ENCODE data around the gene ERP29. TPM values are rescaled to one million over a fixed set of nuclear protein-coding genes. Genes with fewer than 3 reads are reported as not detected.
"Not testable (repeated sequence)": the region's sequence is repeated elsewhere in the genome, so short reads cannot be mapped to it uniquely, and the experiment has no call there.

Gene ERP29
- total RNA-seq, 2 donors from 2014 or later = 113 to 117 TPM

GRCh38 chr12:111998015-111998414 is 15.2 kb upstream of the ERP29 start:
- ATAC-seq = no peak
- intact Hi-C loops (cut with DNase I, micrococcal nuclease) = no loop called here
- DNase-seq = no peak

- intact Hi-C loops (cut with DNase I, micrococcal nuclease); ATAC-seq; DNase-seq: not testable (repeated sequence)
Measured at GRCh38 chr12:111999129-111999528, 14.1 kb upstream of the ERP29 start.

- no peak for DNase-seq
- no peak for ATAC-seq
- intact Hi-C loops (cut with DNase I, micrococcal nuclease) = no loop called here
Measured at GRCh38 chr12:112000820-112001219, 12.4 kb upstream of the ERP29 start.

GRCh38 chr12:112001576-112001975 is 11.7 kb upstream of the ERP29 start:
- ATAC-seq = no peak
- intact Hi-C loops (cut with DNase I, micrococcal nuclease) = no loop called here

GRCh38 chr12:112004041-112004440 is 9.2 kb upstream of the ERP29 start:
- ATAC-seq (no peak), DNase-seq (no peak)
- intact Hi-C loops (cut with DNase I, micrococcal nuclease) = no loop called here

More at GRCh38 chr12:112001576-112001975, 11.7 kb upstream of the ERP29 start:
- DNase-seq = no peak

- ATAC-seq (peak; percentile 96), DNase-seq (peak; percentile 53 to 63)
- intact Hi-C loops (cut with DNase I, micrococcal nuclease) = no loop called here
Measured at GRCh38 chr12:112005419-112006395, 7.5 kb upstream of the ERP29 start.

- ATAC-seq (no peak), DNase-seq (no peak)
- intact Hi-C loops (cut with DNase I, micrococcal nuclease) = no loop called here
Measured at GRCh38 chr12:112007945-112008344, 5.3 kb upstream of the ERP29 start.

- intact Hi-C loops (cut with DNase I, micrococcal nuclease) = no loop called here
- ATAC-seq (no peak), DNase-seq (no peak)
Measured at GRCh38 chr12:112008918-112009317, 4.3 kb upstream of the ERP29 start.

- intact Hi-C loops (cut with DNase I, micrococcal nuclease); ATAC-seq; DNase-seq: not testable (repeated sequence)
Measured at GRCh38 chr12:112009596-112009995, 3.6 kb upstream of the ERP29 start.

- intact Hi-C loops (cut with DNase I, micrococcal nuclease) = no loop called here
- ATAC-seq (no peak), DNase-seq (no peak)
Measured at GRCh38 chr12:112010415-112011344, 2.5 kb upstream of the ERP29 start.

- DNase-seq (no peak), ATAC-seq (no peak)
- intact Hi-C loops (cut with DNase I, micrococcal nuclease) = no loop called here
Measured at GRCh38 chr12:112011685-112012084, 1.5 kb upstream of the ERP29 start.

- DNase-seq (peak; percentile 75 to 81), ATAC-seq (peak; percentile 62)
- intact Hi-C loops (cut with DNase I, micrococcal nuclease) = no loop called here
Measured at GRCh38 chr12:112013601-112014402, 576 bp downstream of the ERP29 start.

- intact Hi-C loops (cut with DNase I, micrococcal nuclease) = no loop called here
- no peak for ATAC-seq
- DNase-seq = no peak
Measured at GRCh38 chr12:112015938-112016337, 2.7 kb downstream of the ERP29 start.

GRCh38 chr12:112017041-112017440 is 3.8 kb downstream of the ERP29 start:
- ATAC-seq = no peak
- intact Hi-C loops (cut with DNase I, micrococcal nuclease) = no loop called here
- DNase-seq = no peak

GRCh38 chr12:112018571-112019237 is 5.5 kb downstream of the ERP29 start:
- no peak for DNase-seq
- ATAC-seq = no peak
- intact Hi-C loops (cut with DNase I, micrococcal nuclease) = no loop called here

- intact Hi-C loops (cut with DNase I, micrococcal nuclease) = no loop called here
- no peak for ATAC-seq
- no peak for DNase-seq
Measured at GRCh38 chr12:112020947-112021457, 7.8 kb downstream of the ERP29 start.

- intact Hi-C loops (cut with DNase I, micrococcal nuclease) = no loop called here
- DNase-seq = no peak
- ATAC-seq = peak; percentile 16
Measured at GRCh38 chr12:112022241-112023016, 9.2 kb downstream of the ERP29 start.

All from left colon (tissue), 2 donors.